T-helper 17 cell (primary cell): ENCODE results near the gene SCAF4. TPM values are rescaled to one million over a fixed set of nuclear protein-coding genes. Genes with fewer than 3 reads are reported as not detected.

Source experiments
- ATAC-seq: fragments of 150-1000 bp; cut with Tn5 transposase; 2 replicates; pipeline ENCODE4 v1.10.0; 2021; ENCODE audit warnings: mild to moderate bottlenecking, moderate library complexity
- DNase-seq, 3 donors: peaks; one replicate each; pipeline versions ENCODE4 v3.0.0 to v3.0.0-alpha.2; 2020 to 2021
- H3K9me3 ChIP-seq: one replicate; pipeline ENCODE4 v1.7.0; 2013; ENCODE audit warnings: low read length, mild to moderate bottlenecking; ENCODE audit not compliant: control insufficient read depth, poor library complexity, severe bottlenecking
- H3K27ac Mint-ChIP-seq: one replicate; pipeline ENCODE4 v1.8.0; 2022; ENCODE audit warnings: mild to moderate bottlenecking, moderate library complexity, mixed read lengths
- H3K27me3 Mint-ChIP-seq: one replicate; pipeline ENCODE4 v1.8.0; 2022; ENCODE audit warnings: mixed read lengths
- H3K36me3 Mint-ChIP-seq: one replicate; pipeline ENCODE4 v1.8.0; 2022; ENCODE audit warnings: low read depth, mixed read lengths
- H3K4me1 Mint-ChIP-seq: one replicate; pipeline ENCODE4 v1.8.0; 2022; ENCODE audit warnings: mild to moderate bottlenecking, mixed read lengths
- H3K4me3 Mint-ChIP-seq: one replicate; pipeline ENCODE4 v1.8.0; 2022; ENCODE audit warnings: mild to moderate bottlenecking, moderate library complexity, mixed read lengths
- total RNA-seq, 4 donors: library from RNA in 2 of 4; stranded (reverse) in 2 of 4; gene quantifications; one replicate each; pipeline ENCODE4 v1.2.3 and lab custom pipeline; 2022 to 2026

SCAF4 gene
- total RNA-seq, 2 donors from 2014 or later = 53.8 to 61.3 TPM

- ATAC-seq (no peak), DNase-seq (no peak)
- Mint-ChIP-seq H3K27me3 (no peaks in the 10 kb centered on the region), H3K36me3 (no peaks in the 10 kb centered on the region), H3K4me1 (peaks cover 50% of the 10 kb centered on the region), H3K4me3 (no peak overlapping the region), H3K27ac (peak overlapping the region; percentile 51)
- no peaks in the 10 kb centered on the region for H3K9me3 ChIP-seq
These were observed 11.6 kb downstream of the SCAF4 start for GRCh38 chr21:31720330-31720729.

- H3K4me3 Mint-ChIP-seq = no peak overlapping the region
- no peak for DNase-seq
- ATAC-seq = no peak
- H3K9me3 ChIP-seq = no peaks in the 10 kb centered on the region
- peaks cover 56% of the 10 kb centered on the region for H3K4me1 Mint-ChIP-seq
- H3K27me3 Mint-ChIP-seq = no peaks in the 10 kb centered on the region
- peak overlapping the region; percentile 54 for H3K27ac Mint-ChIP-seq
- H3K36me3 Mint-ChIP-seq = no peaks in the 10 kb centered on the region
These were observed 15.8 kb downstream of the SCAF4 start for GRCh38 chr21:31716106-31716505.

- no peaks in the 10 kb centered on the region for H3K9me3 ChIP-seq
- no peaks in the 10 kb centered on the region for H3K36me3 Mint-ChIP-seq
- ATAC-seq (no peak), DNase-seq (no peak)
- H3K27ac Mint-ChIP-seq = peak overlapping the region; percentile 54
- H3K27me3 Mint-ChIP-seq = no peaks in the 10 kb centered on the region
- peak overlapping the region; percentile 12 for H3K4me3 Mint-ChIP-seq
- peaks cover 57% of the 10 kb centered on the region for H3K4me1 Mint-ChIP-seq
These were observed 17.1 kb downstream of the SCAF4 start for GRCh38 chr21:31714741-31715365.

DNA sequence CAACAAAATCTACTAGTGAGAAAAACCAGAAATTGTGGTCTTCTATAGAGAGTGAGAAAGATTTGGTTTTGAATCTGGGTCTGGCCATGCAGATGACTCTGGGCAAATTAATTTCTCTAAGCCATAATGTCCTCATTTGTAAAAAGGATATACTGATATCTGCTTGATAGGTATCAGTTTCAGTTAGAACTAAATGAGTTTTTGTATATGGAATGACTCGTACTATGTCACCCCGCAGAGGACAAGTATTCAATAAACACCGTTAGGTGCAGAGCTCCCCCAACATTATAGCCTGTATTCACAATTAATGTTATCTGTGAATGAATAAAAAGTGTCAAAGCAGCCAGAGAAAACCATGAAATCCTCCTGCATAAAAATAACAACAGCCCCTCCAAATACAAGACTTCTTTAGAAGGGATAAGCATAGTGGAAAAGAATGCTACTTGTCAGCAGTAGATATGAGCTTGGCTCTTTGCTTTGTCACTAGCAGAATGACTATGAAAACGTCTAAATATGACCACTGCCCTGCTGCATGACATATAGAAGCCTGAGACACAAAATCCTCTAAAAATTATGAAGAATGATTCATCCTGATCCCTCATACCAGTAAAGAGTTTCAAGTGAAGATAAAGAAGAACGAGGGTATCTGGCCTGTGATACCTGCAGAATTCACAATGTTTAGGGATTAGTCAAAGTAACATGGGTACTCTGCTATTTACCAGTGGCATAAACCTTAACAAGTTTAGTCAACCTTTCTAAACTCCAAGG is 17.8 kb downstream of the SCAF4 start:
- Mint-ChIP-seq H3K4me1 (peaks cover 62% of the 10 kb centered on the region), H3K36me3 (no peaks in the 10 kb centered on the region), H3K4me3 (peak overlapping the region; percentile 36), H3K27ac (peak overlapping the region; percentile 54), H3K27me3 (no peaks in the 10 kb centered on the region)
- ATAC-seq (peak; percentile 32), DNase-seq (no peak)
- no peaks in the 10 kb centered on the region for H3K9me3 ChIP-seq

DNA sequence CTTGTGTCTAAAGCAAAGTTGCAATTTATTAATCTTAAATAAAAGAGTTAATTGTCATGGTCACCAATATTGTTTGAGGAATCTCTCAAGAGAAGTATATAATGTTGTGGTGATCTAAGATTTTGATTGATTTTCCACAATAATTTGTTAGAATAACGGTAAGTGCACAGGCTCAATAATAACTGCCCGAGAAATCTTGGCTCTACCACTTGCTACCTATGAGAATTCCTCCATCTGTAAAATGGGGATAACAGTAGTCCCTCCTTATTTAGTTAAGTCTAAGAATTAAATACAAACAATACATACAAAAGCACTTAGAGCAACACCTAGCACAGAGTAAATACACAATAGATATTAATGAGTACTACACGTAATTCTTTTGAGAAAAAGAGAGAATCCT is 18.8 kb downstream of the SCAF4 start:
- ATAC-seq = no peak
- Mint-ChIP-seq H3K4me1 (peaks cover 61% of the 10 kb centered on the region), H3K27me3 (no peaks in the 10 kb centered on the region)

DNA sequence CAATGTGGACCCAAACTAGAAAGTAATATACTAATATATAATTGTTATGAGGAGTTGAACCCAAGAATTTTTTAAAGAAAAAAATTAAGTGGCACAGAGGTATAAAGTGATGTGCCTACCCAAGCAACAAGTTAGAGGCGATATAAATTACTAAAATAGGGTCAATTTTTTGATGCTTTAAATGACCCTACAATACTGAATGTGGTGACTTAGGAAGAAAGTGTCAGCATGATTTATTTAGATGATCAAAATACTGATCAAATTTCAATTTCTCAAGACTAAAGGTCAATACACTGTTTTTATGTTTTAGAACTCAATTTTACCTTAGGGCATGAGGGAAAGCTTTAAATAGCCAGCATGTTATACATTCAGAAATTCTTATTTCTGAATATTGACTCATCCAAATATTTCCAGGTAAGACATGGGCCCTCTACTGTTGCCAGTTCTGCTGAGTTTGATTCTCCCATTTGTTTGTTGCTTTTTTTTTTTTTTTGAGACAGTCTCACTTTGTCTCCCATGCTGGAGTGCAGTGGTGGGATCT is 20.1 kb downstream of the SCAF4 start:
- no peaks in the 10 kb centered on the region for H3K9me3 ChIP-seq
- DNase-seq = no peak
- Mint-ChIP-seq H3K27ac (peak overlapping the region; percentile 75), H3K27me3 (no peaks in the 10 kb centered on the region), H3K4me3 (no peak overlapping the region), H3K36me3 (no peaks in the 10 kb centered on the region), H3K4me1 (peaks cover 68% of the 10 kb centered on the region)
- ATAC-seq = no peak

More for the DNA sequence above, 18.8 kb downstream of the SCAF4 start:
- H3K36me3 Mint-ChIP-seq = no peaks in the 10 kb centered on the region
- no peaks in the 10 kb centered on the region for H3K9me3 ChIP-seq
- no peak overlapping the region for H3K4me3 Mint-ChIP-seq
- DNase-seq = no peak
- H3K27ac Mint-ChIP-seq = peak overlapping the region; percentile 75

DNA sequence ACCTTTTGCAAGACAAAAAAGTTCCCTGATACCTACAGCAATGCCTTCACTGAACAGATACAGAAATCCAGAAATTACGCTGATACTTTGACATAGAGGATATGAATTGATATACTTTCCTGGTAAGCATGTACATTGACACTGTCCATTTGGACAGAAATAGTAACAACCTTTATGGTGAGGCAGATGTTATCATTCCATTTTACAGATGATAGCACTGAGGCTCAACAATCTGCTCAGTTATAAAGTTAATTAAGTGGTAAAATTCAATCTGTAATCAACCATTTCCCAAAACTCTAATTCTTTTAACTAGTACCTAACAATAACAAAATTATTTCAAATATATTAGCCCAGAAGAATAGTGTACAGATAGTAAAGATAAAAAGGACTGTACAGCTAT is 20.6 kb downstream of the SCAF4 start:
- H3K4me3 Mint-ChIP-seq = no peak overlapping the region
- H3K27ac Mint-ChIP-seq = no peak overlapping the region
- no peaks in the 10 kb centered on the region for H3K9me3 ChIP-seq
- DNase-seq (no peak), ATAC-seq (no peak)
- H3K36me3 Mint-ChIP-seq = no peaks in the 10 kb centered on the region
- H3K4me1 Mint-ChIP-seq = peaks cover 67% of the 10 kb centered on the region
- H3K27me3 Mint-ChIP-seq = no peaks in the 10 kb centered on the region

DNA sequence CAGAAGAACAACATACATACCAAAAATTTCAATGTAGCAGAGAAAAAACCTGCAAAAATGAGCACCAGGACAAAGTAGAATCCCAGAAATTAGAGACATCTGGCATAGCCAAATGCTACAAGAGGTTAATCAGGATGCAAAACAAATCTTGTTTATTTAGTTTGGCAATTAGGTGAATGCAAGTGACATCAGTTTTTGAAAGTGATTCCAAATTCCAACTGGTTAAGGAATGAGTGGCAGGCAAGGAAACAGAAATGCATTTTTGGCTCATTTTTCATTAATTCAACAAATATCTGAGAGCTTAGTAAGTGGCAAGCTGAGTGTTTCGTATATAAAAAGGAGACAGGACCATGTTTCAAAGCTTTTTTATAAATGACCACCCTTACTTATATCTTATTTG is 21.3 kb downstream of the SCAF4 start:
- Mint-ChIP-seq H3K4me3 (no peak overlapping the region), H3K27me3 (no peaks in the 10 kb centered on the region), H3K27ac (peak overlapping the region; percentile 91), H3K36me3 (no peaks in the 10 kb centered on the region), H3K4me1 (peaks cover 68% of the 10 kb centered on the region)
- H3K9me3 ChIP-seq = no peaks in the 10 kb centered on the region
- DNase-seq (no peak), ATAC-seq (no peak)

DNA sequence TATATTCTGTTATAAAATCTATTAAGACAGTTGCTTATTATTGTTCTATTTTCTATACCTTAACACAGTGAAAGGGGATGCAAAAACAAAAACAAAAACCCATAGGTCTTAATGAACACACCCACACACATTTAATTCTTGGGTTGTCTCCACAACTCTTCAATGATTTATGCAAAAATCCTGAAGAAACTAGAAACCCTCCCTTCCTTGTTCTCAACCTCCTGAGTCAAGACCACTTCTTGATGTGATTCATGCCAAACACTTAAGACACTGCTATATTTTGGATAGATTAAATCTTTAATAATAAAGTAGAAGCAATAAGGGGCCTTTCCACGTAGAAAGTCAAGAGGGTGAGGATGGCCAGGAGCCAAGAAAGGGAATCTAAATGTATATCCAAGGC is 23.4 kb downstream of the SCAF4 start:
- Mint-ChIP-seq H3K4me3 (no peak overlapping the region), H3K4me1 (peaks cover 57% of the 10 kb centered on the region), H3K36me3 (no peaks in the 10 kb centered on the region), H3K27ac (peak overlapping the region; percentile 91), H3K27me3 (no peaks in the 10 kb centered on the region)
- no peaks in the 10 kb centered on the region for H3K9me3 ChIP-seq
- ATAC-seq = no peak
- DNase-seq = no peak

DNA sequence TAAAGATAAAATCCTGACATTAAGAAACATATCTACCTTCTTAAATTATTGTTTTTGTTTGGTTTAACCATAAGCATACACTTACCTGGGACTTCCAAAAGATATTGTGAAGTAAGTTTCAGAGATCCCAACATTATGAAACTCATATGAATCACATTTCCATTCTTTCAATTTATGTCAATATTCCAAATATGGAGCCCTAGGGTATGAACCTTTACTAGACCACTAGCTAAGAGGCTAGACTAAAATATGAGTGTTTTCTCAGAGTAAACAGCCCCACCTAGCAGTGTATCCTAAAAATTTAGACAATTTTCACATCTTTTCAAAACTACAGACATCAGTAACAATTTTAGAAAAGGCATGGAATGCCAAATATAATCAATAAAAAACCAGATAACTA is 24.4 kb downstream of the SCAF4 start:
- Mint-ChIP-seq H3K4me1 (peaks cover 52% of the 10 kb centered on the region), H3K27me3 (no peaks in the 10 kb centered on the region), H3K27ac (no peak overlapping the region), H3K4me3 (no peak overlapping the region), H3K36me3 (no peaks in the 10 kb centered on the region)
- ATAC-seq (no peak), DNase-seq (no peak)
- no peaks in the 10 kb centered on the region for H3K9me3 ChIP-seq

- no peak for DNase-seq
- peak overlapping the region; percentile 36 for H3K4me3 Mint-ChIP-seq
- no peak for ATAC-seq
- H3K27me3 Mint-ChIP-seq = no peaks in the 10 kb centered on the region
- H3K9me3 ChIP-seq = no peaks in the 10 kb centered on the region
- no peaks in the 10 kb centered on the region for H3K36me3 Mint-ChIP-seq
- H3K27ac Mint-ChIP-seq = no peak overlapping the region
- H3K4me1 Mint-ChIP-seq = peaks cover 48% of the 10 kb centered on the region
These were observed 25.4 kb downstream of the SCAF4 start for GRCh38 chr21:31706562-31706961.

DNA sequence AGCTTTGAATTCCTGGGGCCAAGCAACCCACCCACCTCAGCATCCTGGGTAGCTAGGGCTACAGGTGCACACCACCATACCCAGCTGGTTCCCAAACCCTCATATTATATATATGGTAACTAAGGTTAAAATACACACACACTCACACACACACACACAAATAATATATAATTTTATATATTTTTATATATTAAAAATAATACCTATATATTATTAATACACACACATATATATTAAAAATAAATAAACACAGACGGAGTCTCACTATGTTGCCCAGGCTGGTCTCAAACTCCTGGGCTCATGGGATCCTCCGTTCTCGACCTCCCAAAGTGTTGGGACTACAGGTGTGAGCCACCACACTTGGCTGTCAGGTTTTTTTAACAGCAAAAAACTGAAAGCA is 31.9 kb downstream of the SCAF4 start:
- H3K36me3 Mint-ChIP-seq = peaks cover 6% of the 10 kb centered on the region
- H3K4me3 Mint-ChIP-seq = no peak overlapping the region
- H3K9me3 ChIP-seq = no peaks in the 10 kb centered on the region
- no peak overlapping the region for H3K27ac Mint-ChIP-seq
- peaks cover 12% of the 10 kb centered on the region for H3K4me1 Mint-ChIP-seq
- no peaks in the 10 kb centered on the region for H3K27me3 Mint-ChIP-seq
- no peak for ATAC-seq
- no peak for DNase-seq

GRCh38 chr21:31698461-31698860 is 33.5 kb downstream of the SCAF4 start:
- H3K36me3 Mint-ChIP-seq = peaks cover 6% of the 10 kb centered on the region
- ATAC-seq (no peak), DNase-seq (no peak)
- H3K4me3 Mint-ChIP-seq = no peak overlapping the region
- H3K27me3 Mint-ChIP-seq = no peaks in the 10 kb centered on the region
- H3K9me3 ChIP-seq = no peaks in the 10 kb centered on the region
- peaks cover 6% of the 10 kb centered on the region for H3K4me1 Mint-ChIP-seq
- peak overlapping the region; percentile 43 for H3K27ac Mint-ChIP-seq

DNA sequence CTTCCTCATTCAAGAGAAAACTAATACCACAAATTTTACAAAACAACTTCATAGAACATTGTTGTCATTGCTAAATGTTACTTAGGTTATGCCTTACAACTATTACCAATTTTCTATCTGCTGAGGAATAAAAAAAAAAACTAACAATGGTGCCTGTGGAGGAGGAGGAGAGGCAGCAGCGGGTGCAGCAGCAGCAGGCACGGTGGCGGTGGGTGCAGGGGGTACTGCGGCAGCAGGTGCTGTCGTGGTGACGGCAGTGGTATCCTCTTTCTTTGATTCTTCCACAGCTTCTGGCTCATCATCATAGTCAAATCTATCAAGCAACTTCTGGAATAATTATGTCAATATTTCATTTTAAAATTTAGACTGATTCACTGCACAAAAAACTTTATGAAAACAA is 35.5 kb downstream of the SCAF4 start:
- H3K9me3 ChIP-seq = no peaks in the 10 kb centered on the region
- Mint-ChIP-seq H3K27me3 (no peaks in the 10 kb centered on the region), H3K36me3 (peaks cover 6% of the 10 kb centered on the region), H3K4me3 (no peak overlapping the region), H3K4me1 (peaks cover 6% of the 10 kb centered on the region), H3K27ac (no peak overlapping the region)
- DNase-seq (no peak), ATAC-seq (no peak)
